ENCODE data around the gene MKRN2OS.

MKRN2OS gene

DNA sequence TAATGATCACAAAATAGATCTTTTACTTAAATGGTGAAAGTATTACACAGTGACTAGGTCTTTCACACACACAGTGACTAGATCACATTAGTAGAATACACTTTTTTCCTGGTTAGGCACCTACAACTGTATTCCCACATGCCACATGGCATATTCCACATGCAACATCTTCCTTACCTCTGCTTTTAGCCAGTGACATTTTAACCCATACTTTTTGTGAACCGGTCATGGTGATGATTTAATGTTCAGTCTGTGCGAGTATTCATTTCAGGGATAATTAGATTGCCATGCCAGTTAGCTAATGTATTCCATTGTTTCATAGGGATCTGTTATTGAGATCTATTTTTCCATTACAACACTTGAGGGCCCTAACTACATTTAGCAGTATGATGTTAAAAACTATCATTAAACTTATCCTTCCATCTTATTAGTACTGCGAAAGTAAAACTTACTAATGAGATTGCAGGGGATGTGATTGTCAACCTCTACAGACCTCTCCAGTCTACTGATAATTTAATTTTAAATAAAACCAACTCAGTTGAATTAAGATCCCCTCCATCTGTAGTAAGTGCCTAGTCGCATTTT is 32.7 kb downstream of the MKRN2OS start:
- DNase-seq = no peak

DNA sequence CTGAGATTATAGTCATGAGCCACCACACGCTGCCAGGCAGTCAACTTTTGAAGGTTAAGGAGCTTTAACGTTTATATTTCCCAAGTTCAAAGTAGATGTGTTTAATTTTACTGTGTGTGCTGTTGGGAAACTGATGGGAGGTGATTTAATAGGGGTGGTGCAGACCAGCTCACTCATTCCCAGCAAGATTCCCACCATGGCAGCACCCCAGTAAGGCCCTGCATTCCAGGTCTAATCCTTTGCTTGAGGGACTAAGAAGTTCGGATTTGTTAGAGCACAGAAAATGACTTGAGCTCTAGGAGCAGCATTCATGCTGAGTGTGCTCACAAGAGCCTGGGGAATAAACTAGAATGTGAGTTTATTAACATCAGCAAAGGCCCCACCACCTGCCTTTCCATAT is 35.8 kb downstream of the MKRN2OS start:
- no peak for DNase-seq

DNA sequence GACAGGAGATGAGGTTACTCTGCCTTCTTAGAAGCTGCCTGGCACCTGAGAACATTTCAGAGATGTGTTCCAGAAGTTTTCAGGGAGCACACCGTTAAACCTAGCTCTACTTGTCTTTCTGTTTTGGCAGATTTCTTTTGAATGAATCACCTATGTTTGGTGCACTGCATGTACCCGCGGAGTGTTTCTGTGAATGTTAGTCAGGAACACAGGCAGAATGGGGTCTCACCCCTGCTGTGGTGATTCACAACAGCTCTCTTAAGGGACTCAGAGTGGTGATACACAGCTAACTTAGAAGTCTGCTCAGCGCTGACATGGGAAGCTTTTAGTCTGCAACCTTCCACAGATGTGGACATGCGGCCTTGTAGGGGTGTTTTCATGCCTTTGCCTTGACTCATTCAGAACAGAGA is 37.0 kb downstream of the MKRN2OS start:
- no peak for DNase-seq

DNA sequence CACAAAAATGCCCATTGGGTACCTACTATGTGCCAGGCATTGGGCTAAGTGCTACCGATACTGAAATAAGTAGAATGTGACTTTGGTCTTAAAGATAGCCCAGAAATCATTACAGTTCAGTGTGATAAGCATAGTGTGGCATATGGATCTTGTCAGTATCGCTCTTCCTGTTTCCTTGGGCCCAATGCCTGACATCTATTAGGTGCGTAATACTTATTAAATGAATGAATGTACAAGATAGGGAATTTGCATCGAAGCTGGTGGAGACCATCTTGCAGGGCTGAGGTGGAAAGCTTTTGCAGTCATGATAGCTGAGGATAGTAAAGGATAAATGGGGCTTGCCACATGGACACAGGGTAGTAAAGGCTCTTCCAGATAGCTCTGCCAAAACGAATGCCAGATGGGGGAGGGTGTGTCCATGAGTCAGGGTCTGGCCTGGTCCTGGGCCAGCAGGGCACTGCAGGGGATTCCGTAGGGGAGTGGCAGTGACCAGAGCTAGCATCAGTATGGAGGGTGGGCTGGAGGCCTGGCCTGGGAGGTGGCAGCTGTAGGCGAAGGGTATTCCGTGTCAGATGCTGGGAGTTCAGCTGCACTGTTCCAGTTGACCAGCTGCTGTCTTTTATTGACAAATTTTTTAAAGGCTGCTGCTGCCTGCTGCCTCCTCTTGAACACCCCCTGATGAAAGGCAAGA is 37.6 kb downstream of the MKRN2OS start:
- no peak for DNase-seq

DNA sequence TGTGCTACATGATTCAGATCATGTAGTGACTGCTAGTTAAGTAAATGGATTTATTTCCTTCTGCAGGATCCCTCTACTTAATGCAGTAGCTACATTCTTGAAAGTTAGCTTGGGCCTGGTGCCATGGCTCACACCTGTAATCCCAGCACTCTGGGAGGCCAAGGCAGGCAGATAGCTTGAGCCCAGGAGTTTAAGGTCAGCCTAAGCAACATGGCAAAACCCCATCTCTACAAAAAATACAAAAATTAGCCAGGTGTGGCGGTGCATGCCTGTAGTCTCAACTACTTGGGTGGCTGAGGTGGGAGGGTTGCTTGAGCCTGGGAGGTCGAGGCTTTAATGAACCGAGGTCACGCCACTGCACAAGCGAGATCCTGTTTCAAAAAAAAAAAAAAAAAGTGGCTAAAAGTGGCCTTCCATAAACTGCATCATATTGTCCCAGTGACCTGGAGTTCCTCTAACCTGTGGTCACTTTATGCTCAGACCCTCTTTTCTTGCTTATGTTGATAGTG is 39.0 kb downstream of the MKRN2OS start:
- no peak for DNase-seq

DNA sequence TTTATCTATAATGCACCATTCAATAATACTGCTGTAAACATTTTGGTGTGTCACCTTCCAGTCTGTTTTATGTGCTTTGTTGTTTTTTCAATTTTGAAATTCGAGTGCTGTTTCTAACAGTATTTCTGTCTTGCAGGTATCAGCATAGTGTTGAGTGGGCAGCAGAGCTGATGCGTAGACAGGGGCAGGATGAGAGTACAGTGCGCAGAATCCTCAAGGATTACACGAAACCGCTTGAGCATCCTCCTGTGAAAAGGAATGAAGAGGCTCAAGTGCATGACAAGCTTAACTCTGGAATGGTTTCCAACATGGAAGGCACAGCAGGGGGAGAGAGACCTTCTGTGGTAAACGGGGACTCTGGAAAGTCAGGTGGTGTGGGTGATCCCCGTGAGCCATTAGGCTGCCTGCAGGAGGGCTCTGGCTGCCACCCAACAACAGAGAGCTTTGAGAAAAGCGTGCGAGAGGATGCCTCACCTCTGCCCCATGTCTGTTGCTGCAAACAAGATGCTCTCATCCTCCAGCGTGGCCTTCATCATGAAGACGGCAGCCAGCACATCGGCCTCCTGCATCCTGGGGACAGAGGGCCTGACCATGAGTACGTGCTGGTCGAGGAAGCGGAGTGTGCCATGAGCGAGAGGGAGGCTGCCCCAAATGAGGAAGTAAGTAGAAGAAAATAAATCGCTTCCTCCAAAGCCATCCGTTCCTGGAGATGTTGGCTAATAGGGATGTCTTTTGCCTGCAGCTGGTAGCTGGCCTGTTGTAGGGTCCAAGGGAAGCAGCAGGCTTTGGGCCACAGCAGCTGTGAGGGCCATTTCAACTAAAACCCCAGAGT is 42.0 kb downstream of the MKRN2OS start:
- DNase-seq = no peak

DNA sequence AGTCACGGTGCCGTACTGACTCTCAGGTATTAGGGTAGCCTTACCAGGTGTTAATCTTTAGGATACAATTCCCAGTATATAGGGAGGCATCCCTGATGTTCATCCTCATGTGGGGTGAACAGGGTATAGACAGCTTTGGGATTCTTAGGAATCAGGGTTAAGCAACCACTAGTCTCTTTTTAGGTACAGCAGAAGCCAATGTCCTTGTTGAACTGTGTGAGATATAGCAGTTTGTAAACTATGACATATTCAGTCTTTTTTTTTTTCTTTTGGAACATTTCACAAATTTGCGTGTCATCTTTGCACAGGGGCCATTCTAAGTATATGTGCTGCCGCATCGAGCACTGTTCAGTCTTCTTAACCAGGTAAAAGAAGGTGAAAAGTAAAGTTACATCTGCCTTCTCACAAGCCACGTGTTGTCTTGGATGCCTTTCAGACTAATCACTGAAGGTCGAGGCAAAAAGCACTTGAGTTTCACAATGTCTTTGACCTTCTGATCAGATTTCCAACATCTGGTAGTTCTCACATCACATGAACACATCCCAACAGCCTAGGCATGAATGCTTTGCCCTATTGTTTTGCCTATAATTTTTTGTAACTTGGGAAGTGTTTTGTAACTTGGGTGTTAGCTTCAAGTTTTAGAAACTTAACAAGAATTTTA is 43.8 kb downstream of the MKRN2OS start:
- no peak for DNase-seq

DNA sequence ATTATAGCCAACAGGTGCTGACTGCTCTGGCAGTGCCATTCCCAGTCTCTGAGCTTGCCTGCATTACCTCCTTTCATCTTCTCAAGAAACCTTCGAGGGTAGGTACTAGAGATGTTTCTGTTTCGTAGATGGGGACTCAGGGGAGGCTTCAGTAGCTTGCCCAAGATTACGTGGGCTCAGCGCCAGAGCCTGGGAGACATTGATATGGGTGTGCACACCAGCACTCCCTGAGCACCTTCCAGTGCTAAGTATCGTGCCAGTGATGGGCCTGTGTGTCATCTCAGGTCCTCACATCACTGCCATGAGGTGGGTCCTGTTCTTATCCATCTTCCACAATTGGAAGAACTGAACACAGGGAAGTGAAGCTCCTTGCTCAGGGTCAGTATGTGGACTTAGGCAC is 45.8 kb downstream of the MKRN2OS start:
- no peak for DNase-seq

DNA sequence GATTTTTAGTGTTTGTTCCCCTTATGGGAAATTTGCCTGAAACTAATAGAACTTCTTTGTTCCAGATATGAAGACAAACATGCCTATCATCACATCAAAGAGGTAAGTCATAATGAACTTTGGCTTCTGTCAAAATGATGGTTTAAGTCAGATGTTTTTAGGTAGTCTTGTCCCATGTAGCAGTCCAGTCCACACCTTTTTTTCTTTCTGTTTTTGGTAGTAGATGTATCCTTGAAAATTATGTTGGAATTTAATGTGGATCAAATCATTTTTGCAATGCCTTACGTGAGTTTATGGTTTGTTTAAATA is 48.9 kb downstream of the MKRN2OS start:
- no peak for DNase-seq

DNA sequence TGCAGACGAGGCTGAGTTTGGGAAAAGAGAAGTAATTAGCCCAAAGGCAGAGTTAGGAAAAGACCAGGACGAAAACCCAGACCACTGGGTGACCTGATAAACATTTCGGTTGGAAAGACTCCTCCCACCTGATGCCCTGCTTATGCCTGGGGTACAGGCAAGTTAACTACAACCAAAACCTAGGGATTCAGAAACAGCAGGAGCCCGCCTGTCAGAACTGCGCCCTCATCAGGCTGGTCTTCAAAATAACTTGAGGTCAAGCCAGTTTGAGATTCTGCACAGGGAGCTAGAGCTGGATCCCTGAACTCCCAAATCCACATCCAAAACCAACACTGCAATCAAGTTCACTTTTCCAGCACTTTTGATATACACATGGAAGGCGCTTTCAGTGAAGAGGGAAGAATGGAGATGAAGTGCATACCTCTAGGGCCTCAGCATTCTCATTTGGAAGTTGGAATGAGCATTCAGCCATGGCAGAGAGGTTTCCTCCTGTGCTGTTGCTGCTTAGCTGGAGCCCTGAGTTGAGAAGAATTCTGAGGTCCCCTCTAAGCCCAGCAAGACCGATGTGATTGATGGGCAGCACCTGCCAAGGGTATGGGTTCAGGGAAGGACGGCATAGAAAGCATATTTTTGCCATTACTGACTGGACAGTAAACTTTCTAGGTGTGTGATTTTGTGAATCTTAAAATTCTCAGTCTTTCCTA is 49.4 kb downstream of the MKRN2OS start:
- DNase-seq = no peak

DNA sequence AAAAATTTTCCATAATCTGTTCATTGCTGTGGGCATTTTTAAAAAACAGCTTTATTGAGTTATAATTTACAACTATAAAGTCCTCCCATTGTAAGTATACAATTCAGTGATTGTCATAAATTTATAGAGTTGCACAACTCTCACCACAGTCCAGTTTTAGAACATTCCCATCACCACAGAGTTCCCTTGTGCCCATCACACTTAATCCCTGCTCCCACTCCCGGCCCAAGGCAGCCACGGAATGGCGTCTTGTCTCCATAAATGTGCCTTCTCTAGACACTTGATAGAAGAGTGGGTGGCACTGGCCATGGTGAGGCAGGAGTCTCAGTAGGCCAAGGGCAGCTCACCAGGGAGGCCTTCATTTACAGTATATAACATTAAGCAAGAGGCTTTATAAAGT is 54.8 kb downstream of the MKRN2OS start:
- no peak for DNase-seq

DNA sequence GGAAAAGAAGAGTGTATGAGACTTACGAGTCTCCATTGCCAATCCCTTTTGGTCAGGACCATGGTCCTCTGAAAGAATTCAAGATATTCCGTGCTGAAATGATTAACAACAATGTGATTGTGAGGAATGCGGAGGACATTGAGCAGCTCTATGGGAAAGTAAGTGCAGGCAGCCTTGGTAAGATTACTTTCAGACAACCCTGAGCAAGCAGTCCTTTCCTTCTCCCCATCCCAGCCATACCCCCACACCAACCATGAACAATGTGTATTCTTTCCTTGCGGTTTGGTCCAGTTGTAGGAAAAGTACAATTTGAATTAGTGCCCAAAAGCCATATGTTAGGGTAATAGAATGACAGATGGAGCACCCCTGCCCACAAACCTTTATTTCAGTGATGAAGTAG is 55.5 kb downstream of the MKRN2OS start:
- DNase-seq = peak in 1 of 14 donors; percentile 71
